Gastrocnemius medialis (tissue), 4 donors: Measurements from ENCODE around the gene MED14. TPM values are rescaled to one million over a fixed set of nuclear protein-coding genes. Genes with fewer than 3 reads are reported as not detected.

ENCODE experiments used
- ATAC-seq, 2 donors: fragments of 150-250 bp; one replicate each; pipeline ENCODE4 v1.9.1; 2016
- DNase-seq, 2 donors: peaks; one replicate each; pipeline ENCODE4 v3.0.0-alpha.2; 2019
- H3K27ac ChIP-seq, 4 donors: fragments of 200-600 bp; sonication (generic); 1 replicate in 1 of 4; 2 replicates in 3 of 4; pipeline ENCODE4 v1.5.1; 2016 to 2018; ENCODE audit warnings: mild to moderate bottlenecking in 2 of 4, moderate library complexity in 1 of 4
- H3K27me3 ChIP-seq, 3 donors: fragments of 200-600 bp; sonication (generic) in 2 of 3; 1 replicate in 1 of 3; 2 replicates in 2 of 3; pipeline versions ENCODE4 v1.5.1 to v1.6.0; 2016 to 2019; ENCODE audit warnings: mild to moderate bottlenecking in 1 of 3, moderate library complexity in 1 of 3
- H3K36me3 ChIP-seq, 2 donors: fragments of 200-600 bp; sonication (generic) in 1 of 2; one replicate each; pipeline ENCODE4 v1.5.1; 2017 to 2018
- H3K4me1 ChIP-seq, 2 donors: fragments of 200-600 bp; sonication (generic) in 1 of 2; one replicate each; pipeline ENCODE4 v1.5.1; 2016 to 2017; ENCODE audit warnings: mild to moderate bottlenecking in 2 of 2
- H3K4me3 ChIP-seq, 4 donors: fragments of 200-600 bp; sonication (generic) in 3 of 4; 1 replicate in 1 of 4; 2 replicates in 3 of 4; pipeline ENCODE4 v1.5.1; 2016 to 2019; ENCODE audit warnings: mild to moderate bottlenecking in 2 of 4
- H3K9me3 ChIP-seq, 3 donors: fragments of 200-600 bp; sonication (generic) in 2 of 3; 1 replicate in 1 of 3; 2 replicates in 2 of 3; pipeline ENCODE4 v1.5.1; 2016 to 2019
- POLR2A ChIP-seq, 2 donors: fragments of 450-650 bp; IDR thresholded peaks; one replicate each; pipeline ENCODE4 v1.6.1; 2017; ENCODE audit warnings: antibody characterized with exemption in 2 of 2, mild to moderate bottlenecking in 2 of 2, moderate library complexity in 2 of 2
- in situ Hi-C, 4 donors: fragments of 200-750 bp; cut with MboI; loops; one replicate each; pipeline versions ENCODE4 v1.15.0 to v1.8.0; 2017; ENCODE audit warnings: low sequenced_read_pairs in 4 of 4
- intact Hi-C: fragments of 100-400 bp; cut with DNase I; formaldehyde crosslinking; loops from one replicate; pipeline ENCODE4 v1.15.1; 2023; ENCODE audit warnings: low total_unique reads
- total RNA-seq, 4 donors: library from RNA; depleted of rRNA; stranded (reverse); fragments of >200 nt; gene quantifications; one replicate each; pipeline versions ENCODE4 v1.1.0 to v1.2.3, GENCODE V29; 2016
- TF ChIP-seq, protein P1 (sequence below), 5 experiments: fragments of 450-650 bp in 3 of 5; fragments of 200-600 bp in 2 of 5; sonication (generic) in 2 of 5; IDR thresholded peaks in 4 of 5; conservative IDR thresholded peaks in 1 of 5; 1 replicate in 4 of 5; 2 replicates in 1 of 5; pipeline ENCODE4 v1.5.1; 2016 to 2019; ENCODE audit warnings: antibody characterized with exemption in 5 of 5, mild to moderate bottlenecking in 3 of 5, moderate library complexity in 3 of 5

The MED14 gene
- total RNA-seq, 4 donors from 2014 or later = 19.8 to 27.0 (median 24.0) TPM

DNA sequence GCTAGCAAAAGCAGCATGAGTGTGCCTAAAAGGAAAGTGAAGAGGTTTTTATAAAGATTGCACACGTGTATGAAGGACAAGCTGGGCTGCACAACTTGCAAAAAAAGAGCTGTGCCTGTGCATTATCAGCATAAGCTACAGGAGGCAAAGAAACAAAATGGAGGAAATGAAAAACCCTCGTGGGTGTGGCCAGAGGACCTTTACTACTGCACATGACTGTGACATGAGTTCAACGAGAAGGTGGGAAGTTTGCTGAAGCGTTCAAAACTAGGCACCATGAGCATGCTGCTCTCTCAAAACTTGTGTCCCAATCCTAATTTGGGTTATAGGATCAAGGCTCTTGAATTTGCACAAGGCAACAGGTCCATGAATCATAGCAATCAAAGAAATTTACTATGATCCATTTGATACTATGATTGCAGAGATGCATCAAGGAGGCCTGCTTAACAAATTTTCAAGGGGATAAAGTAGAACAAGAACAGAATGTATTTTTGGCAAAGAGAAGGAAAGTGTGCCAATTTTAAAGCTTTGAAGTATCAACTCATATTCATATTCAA, 49.9 kb downstream of the MED14 start:
- H3K36me3 ChIP-seq = peaks cover 0 to 19% of the 10 kb centered on the region in 2 donors
- peaks cover 47 to 49% of the 10 kb centered on the region in 2 donors for H3K4me1 ChIP-seq
- TF ChIP-seq, protein P1, sequence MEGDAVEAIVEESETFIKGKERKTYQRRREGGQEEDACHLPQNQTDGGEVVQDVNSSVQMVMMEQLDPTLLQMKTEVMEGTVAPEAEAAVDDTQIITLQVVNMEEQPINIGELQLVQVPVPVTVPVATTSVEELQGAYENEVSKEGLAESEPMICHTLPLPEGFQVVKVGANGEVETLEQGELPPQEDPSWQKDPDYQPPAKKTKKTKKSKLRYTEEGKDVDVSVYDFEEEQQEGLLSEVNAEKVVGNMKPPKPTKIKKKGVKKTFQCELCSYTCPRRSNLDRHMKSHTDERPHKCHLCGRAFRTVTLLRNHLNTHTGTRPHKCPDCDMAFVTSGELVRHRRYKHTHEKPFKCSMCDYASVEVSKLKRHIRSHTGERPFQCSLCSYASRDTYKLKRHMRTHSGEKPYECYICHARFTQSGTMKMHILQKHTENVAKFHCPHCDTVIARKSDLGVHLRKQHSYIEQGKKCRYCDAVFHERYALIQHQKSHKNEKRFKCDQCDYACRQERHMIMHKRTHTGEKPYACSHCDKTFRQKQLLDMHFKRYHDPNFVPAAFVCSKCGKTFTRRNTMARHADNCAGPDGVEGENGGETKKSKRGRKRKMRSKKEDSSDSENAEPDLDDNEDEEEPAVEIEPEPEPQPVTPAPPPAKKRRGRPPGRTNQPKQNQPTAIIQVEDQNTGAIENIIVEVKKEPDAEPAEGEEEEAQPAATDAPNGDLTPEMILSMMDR (IDR thresholded peaks at IDR 0.05 in 4 of 5, conservative IDR thresholded peaks at IDR 0.05 in 1 of 5) = no peak
- no peak for TF ChIP-seq POLR2A (IDR thresholded peaks at IDR 0.05)
- ATAC-seq (peak in 1 of 2 donors; percentile 32), DNase-seq (no peak)
- peak overlapping the region; percentile 33 to 89 (median 84) for H3K27ac ChIP-seq
- H3K4me3 ChIP-seq = no peak overlapping the region
- H3K27me3 ChIP-seq = no peaks in the 10 kb centered on the region
- in situ Hi-C loops (no loop called here), intact Hi-C loops (loop anchor here (5.0 kb wide), 1 partner anchor 52 kb away; the partner anchor contains the start of gene MED14)
- H3K9me3 ChIP-seq = no peaks in the 10 kb centered on the region

DNA sequence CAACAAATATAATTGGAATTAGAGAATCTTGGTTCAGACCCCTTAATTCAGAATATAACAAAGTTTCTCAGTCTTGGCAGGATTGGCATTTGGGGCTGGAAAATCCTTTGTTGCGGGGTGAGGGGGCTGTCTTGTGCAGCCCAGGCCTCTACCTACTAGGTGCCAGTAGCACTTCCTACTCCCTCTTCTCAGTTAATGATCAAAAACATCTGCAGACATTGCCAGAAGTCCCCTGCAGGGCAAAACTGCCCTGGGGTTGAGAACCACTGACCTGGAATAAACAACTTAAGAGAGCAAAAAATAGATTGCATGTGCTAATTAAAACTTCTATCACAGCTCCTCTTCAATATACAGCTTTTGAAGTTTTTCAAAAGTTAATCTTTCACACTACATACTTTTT, 51.2 kb downstream of the MED14 start:
- no peaks in the 10 kb centered on the region for H3K9me3 ChIP-seq
- in situ Hi-C loops (no loop called here), intact Hi-C loops (no loop called here)
- no peak overlapping the region for H3K4me3 ChIP-seq
- DNase-seq (no peak), ATAC-seq (no peak)
- no peak for TF ChIP-seq POLR2A (IDR thresholded peaks at IDR 0.05)
- TF ChIP-seq, protein P1 (IDR thresholded peaks at IDR 0.05 in 4 of 5, conservative IDR thresholded peaks at IDR 0.05 in 1 of 5) = no peak
- no peaks in the 10 kb centered on the region for H3K27me3 ChIP-seq
- peak overlapping the region in 2 of 4 donors; percentile 86 to 89 for H3K27ac ChIP-seq
- peaks cover 0 to 24% of the 10 kb centered on the region in 2 donors for H3K36me3 ChIP-seq
- H3K4me1 ChIP-seq = peaks cover 36 to 37% of the 10 kb centered on the region in 2 donors

DNA sequence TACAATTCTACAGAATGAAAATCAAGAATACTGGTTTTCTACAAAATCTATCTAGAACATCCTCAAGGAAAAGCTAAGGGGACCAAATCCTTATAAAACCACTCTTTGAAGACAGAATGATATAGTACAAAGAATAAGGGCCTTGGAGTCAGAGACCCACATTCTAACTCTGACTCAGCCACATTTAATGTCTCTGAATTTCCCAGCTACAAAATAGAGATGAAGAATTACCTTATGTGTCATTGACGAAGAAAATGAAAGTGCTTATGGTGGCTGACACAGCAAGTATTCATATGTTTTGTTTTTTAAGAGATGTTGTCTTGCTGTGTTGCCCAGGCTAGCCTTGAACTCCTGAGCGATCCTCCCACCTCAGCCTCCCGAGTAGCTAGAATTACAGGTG, 52.1 kb downstream of the MED14 start:
- ATAC-seq = no peak
- in situ Hi-C loops = no loop called here
- DNase-seq = no peak
- intact Hi-C loops = no loop called here
- H3K36me3 ChIP-seq = peaks cover 0 to 24% of the 10 kb centered on the region in 2 donors
- H3K4me3 ChIP-seq = no peak overlapping the region
- H3K27me3 ChIP-seq = no peaks in the 10 kb centered on the region
- peaks cover 28 to 32% of the 10 kb centered on the region in 2 donors for H3K4me1 ChIP-seq
- TF ChIP-seq, protein P1 (IDR thresholded peaks at IDR 0.05 in 4 of 5, conservative IDR thresholded peaks at IDR 0.05 in 1 of 5) = no peak
- no peak for TF ChIP-seq POLR2A (IDR thresholded peaks at IDR 0.05)
- H3K9me3 ChIP-seq = no peaks in the 10 kb centered on the region
- H3K27ac ChIP-seq = peak overlapping the region in 1 of 4 donors; percentile 18

DNA sequence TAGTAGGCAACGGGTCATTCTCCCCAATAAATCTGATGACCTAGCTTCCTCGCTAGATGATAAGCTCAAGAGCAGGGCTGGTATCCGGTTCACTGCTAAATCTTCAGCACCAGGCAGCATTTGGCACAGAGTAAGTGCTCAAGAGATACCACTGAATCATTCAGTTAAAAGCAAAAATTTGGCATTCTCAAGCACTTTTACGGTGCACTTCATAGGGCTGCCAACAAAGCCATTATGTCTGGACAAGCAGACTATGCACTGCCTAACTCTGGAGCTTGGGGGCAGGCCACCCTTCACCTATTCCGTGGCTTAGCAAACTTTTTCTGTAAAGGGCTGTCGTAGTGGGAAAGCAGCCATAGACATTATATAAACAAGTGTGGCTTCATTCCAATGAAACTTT, 64.2 kb downstream of the MED14 start:
- Histone ChIP-seq H3K27me3 (no peaks in the 10 kb centered on the region), H3K9me3 (no peaks in the 10 kb centered on the region), H3K36me3 (peaks cover 0 to 37% of the 10 kb centered on the region in 2 donors), H3K27ac (peak overlapping the region in 1 of 4 donors; percentile 58), H3K4me3 (no peak overlapping the region), H3K4me1 (peaks cover 0 to 6% of the 10 kb centered on the region in 2 donors)
- ATAC-seq (no peak), DNase-seq (no peak)
- intact Hi-C loops = no loop called here
- TF ChIP-seq, protein P1 (IDR thresholded peaks at IDR 0.05 in 4 of 5, conservative IDR thresholded peaks at IDR 0.05 in 1 of 5) = peak in 1 of 5 experiments; percentile 14
- no peak for TF ChIP-seq POLR2A (IDR thresholded peaks at IDR 0.05)
- in situ Hi-C loops = loop anchor here in 2 of 4 donors (10.0 to 25.0 kb wide), 2 partner anchors 441 to 444 kb away; no protein-coding TSS in a partner anchor
